ENCODE measurements around the gene RPRD1B.
A peak's percentile ranks its signal among the peaks of the same experiment; 100 is the strongest.

The RPRD1B gene, protein sequence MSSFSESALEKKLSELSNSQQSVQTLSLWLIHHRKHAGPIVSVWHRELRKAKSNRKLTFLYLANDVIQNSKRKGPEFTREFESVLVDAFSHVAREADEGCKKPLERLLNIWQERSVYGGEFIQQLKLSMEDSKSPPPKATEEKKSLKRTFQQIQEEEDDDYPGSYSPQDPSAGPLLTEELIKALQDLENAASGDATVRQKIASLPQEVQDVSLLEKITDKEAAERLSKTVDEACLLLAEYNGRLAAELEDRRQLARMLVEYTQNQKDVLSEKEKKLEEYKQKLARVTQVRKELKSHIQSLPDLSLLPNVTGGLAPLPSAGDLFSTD

DNA sequence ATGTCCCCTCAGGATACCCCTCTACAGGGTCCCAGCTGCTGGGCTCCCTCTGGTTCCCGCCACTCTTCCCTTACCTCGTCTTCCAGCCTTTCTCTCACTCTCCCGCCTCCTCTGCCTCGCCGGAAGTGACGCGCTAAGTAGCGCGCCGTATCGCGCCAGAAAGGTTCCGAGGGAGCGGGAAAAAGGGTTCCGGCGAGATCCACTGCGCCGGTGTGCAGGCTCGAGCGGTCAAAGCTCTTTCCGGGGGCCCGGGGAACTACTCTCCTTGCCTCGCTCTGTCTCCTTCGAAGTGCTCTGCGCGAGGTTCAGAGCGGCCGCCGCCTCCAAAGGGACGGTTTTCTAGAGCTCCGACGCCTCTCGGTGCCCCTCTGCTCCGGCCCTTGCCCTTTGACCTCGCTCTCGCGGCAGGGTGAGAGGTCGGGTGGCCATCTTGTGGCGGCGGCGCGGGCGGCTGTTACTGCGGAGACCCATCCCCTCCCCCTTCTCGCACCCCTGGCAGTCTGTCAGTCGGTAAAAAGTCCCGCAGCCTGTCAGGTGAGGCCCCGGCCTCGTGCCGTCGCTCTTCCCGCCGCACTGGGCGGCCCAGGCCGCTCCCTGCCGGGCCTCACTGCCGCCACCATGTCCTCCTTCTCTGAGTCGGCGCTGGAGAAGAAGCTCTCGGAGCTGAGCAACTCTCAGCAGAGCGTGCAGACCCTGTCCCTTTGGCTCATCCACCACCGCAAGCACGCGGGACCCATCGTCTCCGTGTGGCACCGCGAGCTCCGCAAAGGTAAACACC, at the start of gene RPRD1B, which contains the start of gene TTI1:
Gene RPRD1B, plus strand, starts transcription at position 417 of the 778 bp plus-strand sequence. Its CDS starts 202 bp downstream, at position 619.
Gene TTI1, minus strand, starts transcription at position 127 of the 778 bp plus-strand sequence. CDS start 19,640 bp downstream, outside the sequence.
- peak; percentile 93 for DNase-seq (ENCODE audit: low read depth)
- TF ChIP-seq, protein P1, sequence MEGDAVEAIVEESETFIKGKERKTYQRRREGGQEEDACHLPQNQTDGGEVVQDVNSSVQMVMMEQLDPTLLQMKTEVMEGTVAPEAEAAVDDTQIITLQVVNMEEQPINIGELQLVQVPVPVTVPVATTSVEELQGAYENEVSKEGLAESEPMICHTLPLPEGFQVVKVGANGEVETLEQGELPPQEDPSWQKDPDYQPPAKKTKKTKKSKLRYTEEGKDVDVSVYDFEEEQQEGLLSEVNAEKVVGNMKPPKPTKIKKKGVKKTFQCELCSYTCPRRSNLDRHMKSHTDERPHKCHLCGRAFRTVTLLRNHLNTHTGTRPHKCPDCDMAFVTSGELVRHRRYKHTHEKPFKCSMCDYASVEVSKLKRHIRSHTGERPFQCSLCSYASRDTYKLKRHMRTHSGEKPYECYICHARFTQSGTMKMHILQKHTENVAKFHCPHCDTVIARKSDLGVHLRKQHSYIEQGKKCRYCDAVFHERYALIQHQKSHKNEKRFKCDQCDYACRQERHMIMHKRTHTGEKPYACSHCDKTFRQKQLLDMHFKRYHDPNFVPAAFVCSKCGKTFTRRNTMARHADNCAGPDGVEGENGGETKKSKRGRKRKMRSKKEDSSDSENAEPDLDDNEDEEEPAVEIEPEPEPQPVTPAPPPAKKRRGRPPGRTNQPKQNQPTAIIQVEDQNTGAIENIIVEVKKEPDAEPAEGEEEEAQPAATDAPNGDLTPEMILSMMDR (IDR thresholded peaks at IDR 0.05; ENCODE audit: low read depth, low read length), result no peak
- TF ChIP-seq MYC (IDR thresholded peaks at IDR 0.05; ENCODE audit: low read depth, low read length) (peak; percentile 76), POLR2A (IDR thresholded peaks at IDR 0.05; ENCODE audit: extremely low read depth, insufficient read length) (peak; percentile 86)
- TF ChIP-seq, protein P2, sequence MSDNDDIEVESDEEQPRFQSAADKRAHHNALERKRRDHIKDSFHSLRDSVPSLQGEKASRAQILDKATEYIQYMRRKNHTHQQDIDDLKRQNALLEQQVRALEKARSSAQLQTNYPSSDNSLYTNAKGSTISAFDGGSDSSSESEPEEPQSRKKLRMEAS (IDR thresholded peaks at IDR 0.05; ENCODE audit: low read depth, low read length), result no peak
- H3K4me3 ChIP-seq (ENCODE audit: low read depth, low read length), result peak within 1 kb of the TSS; percentile 86

DNA sequence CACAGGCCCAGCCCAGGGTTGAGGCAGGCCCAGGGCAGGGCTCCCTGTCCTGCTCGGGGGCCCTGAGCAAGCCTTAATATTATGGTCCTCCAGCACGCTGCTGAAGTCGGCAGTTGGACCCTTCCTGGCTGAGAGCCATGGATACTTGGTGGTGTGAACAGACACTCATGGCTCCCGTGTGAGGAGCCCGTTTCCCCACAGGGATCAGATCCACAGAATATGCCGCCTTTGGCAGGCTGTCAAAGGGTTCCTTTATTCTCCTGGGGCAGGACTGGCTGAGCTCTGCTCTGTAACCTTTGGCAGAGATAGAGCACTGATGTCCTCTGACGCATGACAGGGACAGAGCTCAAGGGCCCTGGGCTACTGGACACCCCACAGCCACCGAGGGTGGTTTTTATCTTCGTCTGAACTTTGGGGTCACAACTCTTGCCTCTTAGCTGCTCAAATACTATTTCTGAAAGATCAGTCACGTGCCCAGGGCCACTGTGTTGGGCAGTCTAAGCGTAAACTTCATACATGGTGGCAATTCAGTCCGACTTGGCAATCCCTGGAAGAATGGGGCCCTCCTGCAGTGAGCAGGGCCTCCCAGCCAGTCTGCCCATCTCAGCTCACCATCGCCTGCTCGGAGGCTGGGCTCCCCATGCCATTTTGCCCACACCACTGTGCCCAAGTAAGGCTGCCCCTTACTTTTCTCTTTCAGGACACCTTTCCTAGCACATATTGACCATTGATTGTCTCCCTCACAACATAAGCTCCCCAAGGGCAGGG, 49.3 kb upstream of the RPRD1B start:
- DNase-seq (ENCODE audit: low read depth), result no peak

DNA sequence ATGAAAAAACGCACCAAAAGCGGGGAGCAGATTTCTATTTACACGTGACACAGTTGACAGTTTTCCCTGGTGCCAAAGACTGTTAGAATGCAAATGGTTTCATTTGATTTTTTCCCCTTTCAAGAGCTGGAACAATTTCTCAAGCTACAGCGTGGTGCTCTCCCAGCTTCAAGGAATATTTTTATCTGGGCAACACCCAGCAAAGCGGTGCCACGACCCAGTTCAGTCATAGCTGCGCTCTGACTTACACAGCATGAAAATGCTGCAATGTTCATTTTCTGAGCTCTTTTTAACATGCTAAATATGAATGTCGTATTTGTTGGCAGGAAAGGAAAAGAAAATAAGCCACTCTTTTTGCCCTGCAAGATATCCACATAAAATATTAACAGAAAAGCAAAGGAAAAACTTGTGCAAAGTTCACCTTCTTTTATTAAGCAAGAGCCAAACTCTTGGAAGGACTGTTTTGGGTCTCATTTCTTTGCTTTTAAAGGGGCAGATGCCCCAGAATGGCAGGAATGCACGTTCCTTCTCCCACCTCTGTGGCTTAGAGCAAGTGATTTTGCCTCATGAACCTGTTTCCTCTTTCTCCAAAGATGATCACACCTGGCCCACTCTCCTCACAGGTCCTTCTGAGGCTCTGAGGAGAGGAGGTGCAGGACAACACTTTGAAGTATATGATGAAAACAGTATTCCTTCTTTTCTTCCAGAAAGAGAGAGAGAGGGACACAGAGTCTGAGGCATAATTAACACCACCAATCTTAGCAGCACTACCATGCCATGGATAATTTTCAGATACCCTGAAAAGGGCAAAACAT, 47.3 kb upstream of the RPRD1B start:
- TF ChIP-seq, protein P1 (IDR thresholded peaks at IDR 0.05; ENCODE audit: low read depth, low read length), result no peak
- TF ChIP-seq MYC (IDR thresholded peaks at IDR 0.05; ENCODE audit: low read depth, low read length) (no peak), POLR2A (IDR thresholded peaks at IDR 0.05; ENCODE audit: extremely low read depth, insufficient read length) (no peak)
- TF ChIP-seq, protein P2 (IDR thresholded peaks at IDR 0.05; ENCODE audit: low read depth, low read length), result no peak
- DNase-seq (ENCODE audit: low read depth), result no peak
- no peak overlapping the region for H3K4me3 ChIP-seq (ENCODE audit: low read depth, low read length)

More for the DNA sequence above, 49.3 kb upstream of the RPRD1B start:
- TF ChIP-seq, protein P2 (IDR thresholded peaks at IDR 0.05; ENCODE audit: low read depth, low read length), result no peak
- TF ChIP-seq, protein P1 (IDR thresholded peaks at IDR 0.05; ENCODE audit: low read depth, low read length), result no peak
- TF ChIP-seq MYC (IDR thresholded peaks at IDR 0.05; ENCODE audit: low read depth, low read length) (no peak), POLR2A (IDR thresholded peaks at IDR 0.05; ENCODE audit: extremely low read depth, insufficient read length) (no peak)
- no peak overlapping the region for H3K4me3 ChIP-seq (ENCODE audit: low read depth, low read length)

DNA sequence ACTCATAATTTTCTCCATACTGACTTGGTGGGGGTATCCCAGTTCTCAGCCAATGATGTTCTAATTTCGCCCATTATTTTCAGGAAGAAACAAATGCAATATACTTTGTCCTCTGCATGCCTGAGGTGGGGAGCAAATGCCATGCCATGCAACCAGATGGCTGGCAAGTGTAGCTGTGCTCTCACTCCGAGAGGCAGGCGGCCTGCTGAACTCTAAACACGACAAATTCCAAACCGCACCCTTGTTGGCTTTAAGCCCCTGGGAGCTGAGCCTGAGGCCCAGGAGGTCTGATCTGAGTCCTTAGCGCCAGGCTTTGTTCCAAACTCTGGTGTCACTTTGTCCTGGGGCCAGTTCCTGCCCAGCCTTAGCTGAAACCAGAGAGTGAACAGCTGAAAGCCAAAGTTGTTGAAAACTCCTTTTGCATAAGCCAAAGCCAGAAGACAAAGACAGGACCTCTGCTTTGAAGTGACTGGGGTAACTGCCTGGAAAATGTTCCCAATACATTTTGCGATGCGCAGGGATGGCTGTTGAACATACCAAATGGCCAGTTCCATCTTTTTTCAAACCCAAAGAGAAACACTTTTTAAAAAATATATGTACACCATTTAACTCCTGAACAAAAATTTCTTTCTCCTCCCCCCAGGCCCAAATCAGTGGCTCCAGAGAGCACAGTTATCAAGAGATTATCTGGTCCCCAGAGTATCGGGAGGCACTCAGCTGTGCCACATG, 46.5 kb upstream of the RPRD1B start:
- TF ChIP-seq MYC (IDR thresholded peaks at IDR 0.05; ENCODE audit: low read depth, low read length) (no peak), POLR2A (IDR thresholded peaks at IDR 0.05; ENCODE audit: extremely low read depth, insufficient read length) (no peak)
- TF ChIP-seq, protein P2 (IDR thresholded peaks at IDR 0.05; ENCODE audit: low read depth, low read length), result no peak
- TF ChIP-seq, protein P1 (IDR thresholded peaks at IDR 0.05; ENCODE audit: low read depth, low read length), result no peak
- DNase-seq (ENCODE audit: low read depth), result no peak
- no peak overlapping the region for H3K4me3 ChIP-seq (ENCODE audit: low read depth, low read length)
